Right ventricle myocardium inferior (tissue), 1 donor: Measurements from ENCODE around the gene PDCL2. TPM values are rescaled to one million over a fixed set of nuclear protein-coding genes. Genes with fewer than 3 reads are reported as not detected.
"Not testable (repeated sequence)": the region's sequence is repeated elsewhere in the genome, so short reads cannot be mapped to it uniquely, and the experiment has no call there.

Experiments used
- ATAC-seq: fragments of 200-7000 bp; cut with Tn5 transposase; one replicate; pipeline ENCODE4 v1.9.1; 2020; ENCODE audit warnings: mild to moderate bottlenecking, moderate library complexity
- DNase-seq: peaks from one replicate; pipeline ENCODE4 v3.0.0; 2021; ENCODE audit errors: missing footprints
- intact Hi-C: fragments of 100-400 bp; cut with DNase I; formaldehyde crosslinking; loops from one replicate; pipeline ENCODE4 v1.11.0; 2022
- total RNA-seq: library from RNA; stranded (reverse); fragmentation: NEBNext Ultra II Directional; extraction: Animal tissue kit (Norgen Biotek cat#: 25700); gene quantifications from one replicate; pipeline ENCODE4 v1.2.1, GENCODE V29; 2021
- donor health status: DM: no; HTN: yes; CAD: no; lungs with severe emphysema.

Gene PDCL2
- total RNA-seq, 1 donor from 2014 or later: not detected

DNA sequence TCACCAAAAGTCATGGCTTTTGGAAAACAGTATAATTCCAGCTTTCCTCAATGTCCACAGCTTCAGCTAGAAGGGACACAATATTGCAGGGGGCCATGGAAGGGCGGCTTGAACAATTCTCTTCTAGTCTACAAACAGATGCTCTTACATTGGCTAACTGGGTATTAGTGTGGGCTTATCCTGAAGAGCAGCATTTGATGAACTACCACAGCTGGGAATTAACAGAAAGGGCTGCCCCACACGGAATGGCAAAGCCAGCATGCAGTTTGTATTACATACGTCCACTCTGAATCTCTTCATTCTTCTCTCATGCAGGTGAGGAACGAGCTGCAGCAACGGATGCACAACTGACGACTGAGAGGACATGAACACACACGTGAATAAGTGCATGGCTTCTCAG, 13.0 kb upstream of the PDCL2 start:
- ATAC-seq: no peak
- DNase-seq: no peak
- intact Hi-C loops: no loop called here

- DNase-seq (no peak), ATAC-seq (no peak)
- intact Hi-C loops: no loop called here
Measured at GRCh38 chr4:55600640-55601039, 8.6 kb upstream of the PDCL2 start.

DNA sequence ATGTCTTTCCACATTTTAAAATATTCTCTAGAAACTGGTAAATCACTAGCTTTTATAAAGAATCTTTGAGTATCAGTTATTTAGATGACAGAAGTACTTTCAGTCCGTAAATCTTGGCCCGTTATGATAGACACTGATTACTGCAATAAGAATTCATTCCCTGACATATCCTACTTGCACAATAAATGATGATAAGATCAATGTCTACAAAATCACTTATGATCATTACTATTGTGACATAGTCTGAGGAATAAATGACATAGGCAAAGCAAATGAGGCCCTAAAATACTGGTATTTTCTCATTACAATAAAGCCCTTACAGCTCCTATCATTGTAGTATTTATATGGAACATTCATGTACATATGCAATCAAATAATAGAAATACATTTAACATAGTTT, 6.6 kb upstream of the PDCL2 start:
- DNase-seq (no peak), ATAC-seq (no peak)
- intact Hi-C loops: no loop called here

GRCh38 chr4:55588160-55588559, 3.9 kb downstream of the PDCL2 start:
- DNase-seq (no peak), ATAC-seq (no peak)
- intact Hi-C loops: no loop called here

DNA sequence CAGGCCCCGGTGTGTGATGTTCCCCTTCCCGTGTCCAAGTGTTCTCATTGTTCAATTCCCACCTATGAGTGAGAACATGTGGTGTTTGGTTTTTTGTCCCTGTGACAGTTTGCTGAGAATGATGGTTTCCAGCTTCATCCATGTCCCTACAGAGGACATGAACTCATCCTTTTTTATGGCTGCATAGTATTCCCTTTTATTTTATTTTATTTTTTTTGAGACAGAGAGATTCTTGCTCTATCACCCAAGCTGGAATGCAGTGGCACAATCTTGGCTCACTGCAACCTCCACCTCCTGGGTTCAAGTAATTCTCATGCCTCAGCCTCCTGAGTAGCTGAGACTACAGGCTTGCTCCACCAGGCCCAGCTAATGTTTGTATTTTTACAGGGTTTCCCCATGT, 9.3 kb downstream of the PDCL2 start:
- intact Hi-C loops, ATAC-seq, DNase-seq: not testable (repeated sequence)

GRCh38 chr4:55578341-55579010, 13.6 kb downstream of the PDCL2 start:
- ATAC-seq (no peak), DNase-seq (no peak)
- intact Hi-C loops: no loop called here

DNA sequence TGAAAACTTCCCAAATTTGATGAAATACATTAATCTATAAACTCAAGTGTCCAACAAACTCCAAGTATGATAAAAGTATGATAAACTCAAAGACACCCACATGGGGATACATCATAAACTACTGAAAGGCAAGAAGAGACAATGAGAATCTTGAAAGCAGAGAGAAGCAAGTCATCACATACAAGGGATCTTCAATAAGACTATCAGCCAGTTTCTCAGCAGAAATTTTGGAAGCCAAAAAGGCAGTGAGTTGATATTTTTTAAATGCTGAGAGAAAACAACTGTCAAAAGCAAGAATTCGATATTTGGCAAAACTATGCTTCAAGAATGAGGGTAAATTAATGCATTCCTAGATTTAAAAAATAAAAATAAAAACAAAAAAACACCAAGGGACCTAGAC, 16.5 kb downstream of the PDCL2 start:
- intact Hi-C loops: no loop called here
- no peak for DNase-seq
- no peak for ATAC-seq

- no peak for DNase-seq
- intact Hi-C loops: no loop called here
Measured at GRCh38 chr4:55574252-55574651, 17.8 kb downstream of the PDCL2 start.

GRCh38 chr4:55571806-55572205, 20.2 kb downstream of the PDCL2 start:
- intact Hi-C loops: no loop called here
- ATAC-seq (no peak), DNase-seq (no peak)

More at GRCh38 chr4:55574252-55574651, 17.8 kb downstream of the PDCL2 start:
- ATAC-seq: no peak

DNA sequence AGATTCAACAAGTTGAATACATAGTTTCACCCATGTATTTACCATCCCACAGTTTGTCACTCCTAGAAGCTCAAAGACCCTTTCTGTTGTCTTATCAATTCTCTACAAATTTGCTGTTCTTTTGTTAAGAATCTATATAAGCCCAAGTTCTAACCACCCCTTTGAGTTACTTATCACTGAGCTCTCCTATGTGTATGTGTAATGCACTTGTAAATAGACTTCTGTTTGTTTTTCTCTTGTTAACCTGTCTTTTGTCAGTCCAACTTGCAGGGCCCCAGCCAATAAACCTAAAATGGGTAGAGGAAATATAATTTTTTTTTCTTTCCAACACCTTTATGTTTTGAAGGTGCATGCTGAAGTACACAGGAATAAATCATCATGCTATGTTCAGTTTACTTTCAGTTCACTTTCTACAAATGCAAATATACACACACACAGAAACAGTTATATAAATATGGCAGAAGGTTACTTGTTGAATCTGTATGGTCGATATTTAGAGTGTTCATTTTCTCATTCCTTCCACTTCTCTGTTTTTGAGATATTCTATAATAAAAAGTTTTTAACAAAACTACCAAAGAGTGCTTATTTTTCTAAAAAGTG, 23.0 kb downstream of the PDCL2 start:
- intact Hi-C loops: no loop called here
- DNase-seq (no peak), ATAC-seq (no peak)

DNA sequence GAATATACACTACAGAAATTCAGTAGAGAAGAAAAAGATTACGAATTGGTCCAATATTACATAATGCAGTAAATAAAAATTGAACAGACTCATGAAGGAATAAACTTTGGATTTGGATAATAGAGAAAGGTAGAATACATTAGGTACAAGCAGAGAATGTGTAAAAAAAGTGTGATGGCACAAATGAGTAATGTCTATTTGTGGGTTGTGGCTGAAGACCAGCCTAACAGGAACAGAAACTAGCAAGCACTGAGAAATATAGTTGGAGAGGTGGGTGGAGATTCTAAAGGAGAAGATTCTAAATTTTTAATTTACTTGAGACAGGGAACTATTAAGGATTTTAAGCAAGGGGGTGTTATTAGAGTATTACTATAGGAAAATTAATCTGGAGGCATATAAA, 30.2 kb downstream of the PDCL2 start:
- ATAC-seq: no peak
- no peak for DNase-seq
- intact Hi-C loops: no loop called here

DNA sequence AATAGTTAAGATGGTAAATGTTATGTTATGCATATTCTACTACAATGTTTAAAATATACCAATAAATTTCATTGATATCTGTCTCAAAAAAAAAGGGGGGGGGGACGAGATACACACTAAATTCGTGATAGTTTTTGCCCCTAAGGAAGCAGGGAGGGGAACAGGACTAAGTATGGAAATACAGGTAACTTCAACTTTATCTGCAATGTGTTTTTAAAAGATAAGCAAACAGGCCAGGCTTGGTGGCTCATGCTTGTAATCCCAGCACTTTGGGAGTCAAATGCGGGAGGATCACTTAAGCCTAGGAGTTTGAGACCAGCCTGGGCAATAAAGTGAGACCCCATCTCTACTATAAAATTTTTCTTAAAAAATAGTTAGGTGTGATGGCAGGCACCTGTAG, 31.9 kb downstream of the PDCL2 start:
- ATAC-seq (no peak), DNase-seq (no peak)
- intact Hi-C loops: no loop called here

DNA sequence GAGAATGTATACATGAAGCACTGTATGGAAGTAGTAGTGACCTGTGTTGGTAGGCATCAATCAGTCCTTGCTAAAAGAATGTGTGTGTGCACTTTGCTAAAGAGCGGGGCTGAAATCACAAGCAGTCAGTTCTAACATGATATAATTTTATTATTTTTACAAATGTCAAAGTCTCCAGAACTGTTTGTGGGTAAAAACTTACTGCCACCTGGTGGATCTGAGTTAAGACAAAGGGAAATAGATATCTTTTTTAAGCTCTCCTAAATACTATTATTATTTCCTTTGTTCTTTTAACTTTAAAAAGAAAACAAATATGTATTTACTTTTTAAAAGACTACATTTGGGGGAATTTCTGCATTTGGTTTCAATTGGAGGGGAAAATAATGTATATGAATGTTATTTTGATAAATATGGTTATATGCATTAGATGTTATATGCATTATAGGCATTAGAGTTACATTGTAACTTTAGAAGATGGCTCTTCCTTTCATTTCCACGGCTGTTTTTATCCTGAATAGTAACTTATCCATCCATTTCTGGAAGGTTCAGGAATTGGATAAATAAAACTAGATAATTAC, 37.5 kb downstream of the PDCL2 start:
- intact Hi-C loops: no loop called here
- ATAC-seq: no peak
- DNase-seq: no peak

- no peak for DNase-seq
- intact Hi-C loops: loop anchor here (2.0 kb wide), 1 partner anchor 583 kb away; no protein-coding TSS in a partner anchor
- ATAC-seq: peak; percentile 72
Measured at GRCh38 chr4:55553441-55554201, 38.4 kb downstream of the PDCL2 start.

DNA sequence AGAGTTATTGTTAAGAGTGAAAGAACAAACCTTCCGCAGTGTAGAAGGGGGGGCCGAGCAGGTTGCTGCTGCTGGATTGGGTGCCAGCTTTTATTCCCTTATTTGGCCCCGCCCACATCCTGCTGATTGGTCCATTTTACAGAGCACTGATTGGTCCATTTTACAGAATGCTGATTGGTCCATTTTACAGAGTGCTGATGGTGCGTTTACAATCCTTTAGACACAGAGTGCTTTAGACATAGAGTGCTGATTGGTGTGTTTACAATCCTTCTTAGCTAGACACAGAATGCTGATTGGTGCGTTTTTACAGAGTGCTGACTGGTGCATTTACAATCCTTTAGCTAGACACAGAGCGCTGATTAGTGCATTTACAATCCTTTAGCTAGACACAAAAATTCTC, 40.1 kb downstream of the PDCL2 start:
- not testable (repeated sequence) for DNase-seq, ATAC-seq
- intact Hi-C loops: loop anchor here (2.0 kb wide), 1 partner anchor 581 kb away; no protein-coding TSS in a partner anchor

DNA sequence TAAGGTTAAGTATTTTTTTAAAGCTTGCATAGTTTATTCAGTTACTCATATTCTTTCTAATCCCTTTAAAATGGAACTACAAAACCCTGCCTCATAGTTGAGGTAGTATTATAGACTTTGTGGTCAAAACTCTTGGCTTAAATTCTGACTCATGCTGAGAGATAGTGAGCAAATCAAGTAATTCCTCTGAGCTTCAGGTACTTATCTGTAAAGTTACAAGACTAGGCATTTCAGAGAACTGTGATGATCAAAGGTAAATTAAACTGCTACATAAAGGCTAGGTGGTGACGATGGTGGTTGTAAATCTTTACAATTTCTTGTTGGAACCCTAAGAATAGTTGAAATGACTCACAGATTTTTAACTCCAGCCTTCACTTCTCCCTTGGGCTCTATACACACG, 42.2 kb downstream of the PDCL2 start:
- ATAC-seq (no peak), DNase-seq (no peak)
- intact Hi-C loops: loop anchor here (5.0 kb wide), 5 partner anchors 103 to 302 kb away; partner anchors contain the start of genes EXOC1, SRD5A3 and TMEM165

DNA sequence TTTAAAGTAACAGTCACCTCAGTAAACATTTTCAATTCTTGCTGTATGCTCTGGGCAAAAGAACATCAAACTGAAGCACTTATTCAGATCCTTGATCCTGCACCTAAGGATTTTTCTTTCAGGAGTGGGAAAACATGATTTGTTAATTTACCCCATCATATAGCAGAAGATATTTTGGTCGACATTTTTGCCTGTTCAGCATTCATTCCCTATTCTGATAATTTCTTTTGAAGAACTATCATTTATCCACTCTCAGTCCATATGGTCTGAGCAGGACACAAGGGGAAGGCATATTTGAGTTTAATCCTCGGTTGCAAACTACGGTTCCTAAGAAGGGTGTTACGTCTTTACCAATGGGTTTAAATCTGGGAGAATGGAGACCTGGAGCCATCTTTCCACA, 44.1 kb downstream of the PDCL2 start:
- intact Hi-C loops: loop anchor here (5.0 kb wide), 5 partner anchors 101 to 304 kb away; partner anchors contain the start of genes EXOC1, SRD5A3 and TMEM165
- DNase-seq: no peak
- no peak for ATAC-seq

GRCh38 chr4:55547466-55547770, 44.6 kb downstream of the PDCL2 start:
- ATAC-seq (peak; percentile 4), DNase-seq (peak; percentile 73)
- intact Hi-C loops: loop anchor here (5.0 kb wide), 5 partner anchors 100 to 305 kb away; partner anchors contain the start of genes EXOC1, SRD5A3 and TMEM165

DNA sequence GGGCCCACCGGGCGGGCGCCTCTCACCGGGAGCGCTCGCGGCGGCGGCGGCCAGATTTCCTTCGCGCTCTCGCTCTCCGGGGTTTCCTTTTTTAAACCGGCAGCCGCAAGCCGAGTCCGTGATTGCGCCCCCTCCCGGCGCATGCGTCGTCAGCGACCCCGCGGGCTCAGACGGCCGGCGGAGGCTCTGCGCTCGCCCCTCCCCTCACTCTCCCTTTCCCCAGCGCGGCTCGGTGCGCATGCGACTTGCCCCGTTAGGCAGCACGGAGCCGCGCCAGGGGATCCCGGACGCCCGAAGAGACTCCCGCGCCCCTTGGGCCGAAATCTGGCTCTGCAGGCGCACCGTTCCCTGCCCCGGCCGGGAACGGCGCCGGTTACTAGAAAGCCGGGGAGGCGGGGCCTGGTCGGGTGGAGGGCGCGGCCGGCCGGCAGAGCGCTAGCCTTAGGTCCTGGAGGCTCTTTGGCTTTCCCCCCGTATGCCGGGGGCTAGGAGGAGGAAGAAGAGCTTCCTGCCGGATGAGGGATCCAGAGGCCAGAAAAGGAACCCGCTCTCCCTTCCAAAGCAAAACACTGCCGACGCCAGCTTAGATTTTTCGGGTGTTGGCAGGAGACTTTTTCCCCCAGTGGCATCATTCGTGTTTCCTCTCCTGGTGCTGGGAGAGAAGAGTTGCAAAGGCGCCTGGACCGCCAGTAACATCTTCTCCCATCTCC, 45.1 kb downstream of the PDCL2 start, which contains the start of gene CLOCK:
Gene CLOCK, minus strand, starts transcription at position 154 of the 710 bp plus-strand sequence. CDS start 64,124 bp downstream, outside the sequence.
- intact Hi-C loops: loop anchor here (5.0 kb wide), 5 partner anchors 100 to 305 kb away; partner anchors contain the start of genes EXOC1, SRD5A3 and TMEM165
- DNase-seq: peak; percentile 95

More for the DNA sequence above, 45.1 kb downstream of the PDCL2 start, which contains the start of gene CLOCK:
- ATAC-seq: peak; percentile 93
